NCI-H128 (cell line): ENCODE data around the gene POT1.
A peak's percentile ranks its signal among the peaks of the same experiment; 100 is the strongest.

Source experiments
- DNase-seq: peaks from one replicate; lab custom pipeline; 2025; ENCODE audit not compliant: unreplicated experiment; lab: John Stamatoyannopoulos, UW

Gene POT1

DNA sequence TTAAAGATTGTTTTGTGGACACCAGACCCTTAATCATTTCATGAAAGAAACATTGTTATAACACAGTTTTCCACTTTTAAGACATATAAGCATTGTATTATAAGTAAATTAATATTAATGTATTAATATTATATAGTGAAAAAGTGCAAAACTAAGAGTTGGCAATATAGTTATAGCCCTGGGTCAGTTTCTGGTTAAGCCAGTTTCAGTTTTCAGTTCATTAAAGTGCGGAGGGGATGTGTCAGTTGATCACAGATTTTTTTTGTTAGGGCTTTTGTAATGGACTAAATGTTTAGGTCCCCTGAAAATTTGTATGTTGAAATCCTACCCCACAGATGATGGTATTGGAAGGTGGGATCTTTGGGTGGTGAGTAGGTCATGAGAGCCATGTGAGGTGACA lies 118.3 kb downstream of the POT1 start:
- no peak for DNase-seq

GRCh38 chr7:124810605-124811004 lies 119.0 kb downstream of the POT1 start:
- no peak for DNase-seq

GRCh38 chr7:124808206-124808605 lies 121.4 kb downstream of the POT1 start:
- DNase-seq, result no peak

GRCh38 chr7:124801330-124801895 lies 128.2 kb downstream of the POT1 start:
- no peak for DNase-seq

DNA sequence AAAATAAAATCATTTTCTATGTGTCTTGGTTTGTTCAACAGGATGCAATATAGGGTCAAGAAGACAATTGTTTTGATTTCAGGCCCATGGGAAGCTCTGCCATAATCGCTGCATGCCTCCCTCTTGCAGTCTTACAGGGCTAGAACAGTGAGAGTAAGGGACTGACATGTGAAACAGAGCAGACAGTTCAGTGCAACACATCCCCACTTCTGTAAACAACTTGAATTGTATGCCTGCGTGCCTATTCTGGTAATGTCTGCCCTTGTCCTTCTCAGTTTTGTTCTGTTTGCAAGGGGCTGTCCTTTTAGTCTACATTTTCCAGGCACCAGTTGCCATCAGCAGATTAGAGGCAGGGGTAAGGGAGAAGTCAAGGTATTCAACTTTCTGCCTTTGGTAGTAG lies 129.2 kb downstream of the POT1 start:
- DNase-seq, result no peak

DNA sequence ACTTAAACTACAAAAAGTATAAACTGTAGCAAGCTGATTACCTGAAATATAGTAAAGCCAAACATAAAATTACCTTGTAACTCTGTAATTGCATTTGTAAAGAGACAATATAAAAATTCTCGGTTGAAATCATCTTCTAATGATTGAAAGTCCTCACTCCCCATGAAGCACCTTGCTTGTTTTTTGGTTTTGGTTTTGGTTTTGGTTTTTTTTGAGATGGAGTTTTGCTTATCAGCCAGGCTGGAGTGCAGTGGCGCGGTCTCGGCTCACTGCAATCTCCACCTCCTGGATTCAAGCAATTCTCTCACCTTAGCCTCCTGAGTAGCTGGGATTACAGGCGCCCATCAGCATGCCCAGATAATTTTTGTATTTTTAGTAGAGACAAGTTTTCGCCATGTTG lies 130.2 kb downstream of the POT1 start:
- DNase-seq, result no peak

- no peak for DNase-seq
Measured at GRCh38 chr7:124796771-124797170, 132.9 kb downstream of the POT1 start.

GRCh38 chr7:124792696-124793095 lies 136.9 kb downstream of the POT1 start:
- no peak for DNase-seq

DNA sequence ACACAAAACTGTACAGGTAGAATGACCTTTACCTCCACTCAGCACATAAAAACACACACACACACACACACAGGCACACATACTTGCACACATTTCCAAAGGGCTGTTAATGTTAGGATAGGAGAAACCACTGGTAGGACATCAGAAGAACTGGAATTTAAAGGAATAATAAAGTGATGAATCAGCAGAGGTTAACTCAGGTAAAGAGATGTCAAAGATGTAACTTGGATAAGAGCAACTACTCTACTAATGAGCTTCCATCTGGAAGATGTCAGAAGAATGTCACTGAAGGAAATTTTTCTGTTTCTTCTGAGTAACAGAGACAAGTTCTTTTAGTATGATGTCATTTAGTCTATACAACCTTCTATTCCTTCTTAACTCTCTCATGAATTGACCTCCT lies 137.6 kb downstream of the POT1 start:
- no peak for DNase-seq

DNA sequence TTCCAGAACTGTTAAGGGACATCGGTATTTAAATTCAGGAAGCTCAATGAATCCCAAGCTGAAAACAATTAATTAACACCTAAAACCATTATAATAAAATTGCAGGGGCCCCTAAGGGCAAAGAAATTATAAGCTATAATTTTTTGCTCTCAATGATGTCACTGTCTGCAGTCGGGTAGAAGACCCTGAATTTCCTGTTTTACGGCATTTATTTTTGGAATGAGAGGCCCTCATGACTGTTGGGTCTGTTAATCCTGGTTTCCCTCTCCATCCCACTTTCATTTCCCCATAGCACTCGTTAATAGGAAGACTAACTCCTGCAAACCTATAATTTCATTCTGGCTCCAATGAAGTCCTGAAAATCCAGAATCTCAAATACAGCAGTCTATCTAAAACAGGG lies 138.2 kb downstream of the POT1 start:
- DNase-seq, result no peak

DNA sequence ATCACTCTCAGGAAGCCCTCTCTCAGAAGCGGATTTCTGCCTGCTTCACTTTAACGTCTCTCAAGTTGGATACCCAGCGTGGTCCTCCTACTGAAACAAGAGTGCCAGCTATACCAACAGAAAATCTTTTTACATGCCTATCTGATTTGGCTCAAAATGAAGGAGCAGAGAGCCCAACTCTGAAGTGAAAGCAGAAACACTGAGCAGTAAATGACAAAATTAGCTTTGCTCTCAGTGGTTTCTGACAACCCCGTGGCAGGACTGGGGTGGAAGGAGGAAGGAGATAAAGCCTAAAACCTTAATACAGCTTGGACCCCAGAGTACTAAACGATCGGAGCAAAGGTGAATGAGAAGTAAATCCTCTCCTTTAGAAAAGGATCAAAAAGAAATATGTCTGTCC lies 139.0 kb downstream of the POT1 start:
- no peak for DNase-seq

GRCh38 chr7:124785994-124786393 lies 143.6 kb downstream of the POT1 start:
- no peak for DNase-seq

DNA sequence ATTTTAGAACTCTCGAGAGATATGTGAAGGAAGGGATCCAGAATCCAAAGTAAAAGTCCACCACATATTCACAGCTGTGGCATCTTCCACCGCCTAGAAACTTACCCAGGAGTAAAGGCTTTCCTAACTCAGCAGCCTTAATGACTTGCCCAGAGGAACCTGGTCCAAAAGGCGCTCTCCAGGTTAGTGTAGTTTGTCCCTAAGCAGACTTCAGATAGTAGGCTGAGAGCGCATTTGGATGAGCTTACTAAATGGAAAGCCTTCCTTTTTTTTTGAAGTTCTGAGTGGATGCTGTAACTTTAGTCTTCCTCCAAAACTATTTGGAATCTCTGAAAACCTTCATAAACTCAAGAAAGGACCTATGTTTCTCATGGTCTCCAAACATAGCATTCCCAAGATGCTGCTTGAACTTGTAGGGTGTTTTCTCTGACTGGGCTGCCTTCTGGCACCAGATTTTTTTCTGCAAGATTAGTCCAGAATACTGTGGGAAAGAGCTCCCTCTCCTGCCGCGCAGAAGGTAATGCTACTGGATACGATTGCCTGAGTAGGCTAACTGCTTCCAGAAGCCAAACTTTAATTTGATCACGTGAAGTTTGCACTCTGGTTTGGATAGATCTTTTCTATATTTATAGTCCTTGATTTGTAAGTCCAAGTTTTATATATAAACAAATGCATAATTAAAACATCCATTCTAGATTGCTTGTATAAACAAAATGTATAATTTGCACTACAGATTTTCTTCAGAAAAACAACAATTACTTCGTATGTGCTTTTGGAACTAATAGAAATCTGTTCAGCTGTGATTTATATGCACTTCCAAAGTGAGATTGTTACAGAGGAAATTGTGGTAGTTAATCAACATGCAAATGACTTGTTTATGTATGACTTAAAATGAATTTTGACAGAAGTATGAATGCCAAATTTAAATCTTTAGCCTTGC lies 144.5 kb downstream of the POT1 start:
- DNase-seq, result no peak

- DNase-seq, result no peak
Measured at GRCh38 chr7:124783271-124783670, 146.4 kb downstream of the POT1 start.

- DNase-seq, result no peak
Measured at GRCh38 chr7:124781907-124782734, 147.5 kb downstream of the POT1 start.

DNA sequence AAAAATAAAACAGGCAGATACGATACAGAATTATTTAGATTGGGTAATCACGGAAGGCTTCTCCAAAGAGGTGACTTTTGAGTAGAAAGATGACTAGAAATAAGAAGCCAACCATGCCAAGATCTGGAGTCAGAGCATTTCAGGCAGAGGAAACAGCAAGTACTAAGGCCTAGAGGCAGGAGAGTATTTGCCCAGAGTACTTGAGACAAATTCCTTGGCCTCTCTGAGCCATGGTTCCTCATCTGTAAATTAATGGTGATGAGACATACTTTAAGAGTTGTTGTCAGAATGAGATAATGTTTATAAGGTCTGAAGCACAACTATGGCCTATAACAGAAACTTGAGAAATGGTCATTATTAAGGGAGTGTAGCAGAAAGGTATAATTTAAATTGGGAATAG lies 148.2 kb downstream of the POT1 start:
- DNase-seq, result no peak

GRCh38 chr7:124780608-124781007 lies 149.0 kb downstream of the POT1 start:
- DNase-seq, result no peak

- no peak for DNase-seq
Measured at GRCh38 chr7:124780056-124780455, 149.6 kb downstream of the POT1 start.

- no peak for DNase-seq
Measured at GRCh38 chr7:124779620-124780019, 150.0 kb downstream of the POT1 start.

DNA sequence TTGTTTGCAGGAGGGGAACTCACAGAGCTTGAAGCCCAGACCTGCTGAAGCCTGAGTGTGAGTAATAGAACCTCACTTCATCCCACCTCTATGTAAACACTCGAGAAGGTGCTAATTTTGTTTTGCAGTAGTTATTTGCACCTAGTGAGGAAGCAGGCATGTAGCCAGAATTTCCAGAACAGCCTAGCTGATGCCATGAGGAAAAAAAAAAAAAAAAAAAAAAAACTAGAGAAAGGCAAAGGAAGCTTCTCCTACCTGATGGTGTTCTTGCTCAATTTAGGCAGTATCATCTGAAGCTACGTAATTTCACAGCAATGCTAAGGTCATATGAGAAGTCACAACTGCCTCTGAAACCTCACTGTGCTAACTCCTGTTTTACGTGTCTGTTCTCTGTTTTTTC lies 150.4 kb downstream of the POT1 start:
- peak; percentile 15 for DNase-seq

DNA sequence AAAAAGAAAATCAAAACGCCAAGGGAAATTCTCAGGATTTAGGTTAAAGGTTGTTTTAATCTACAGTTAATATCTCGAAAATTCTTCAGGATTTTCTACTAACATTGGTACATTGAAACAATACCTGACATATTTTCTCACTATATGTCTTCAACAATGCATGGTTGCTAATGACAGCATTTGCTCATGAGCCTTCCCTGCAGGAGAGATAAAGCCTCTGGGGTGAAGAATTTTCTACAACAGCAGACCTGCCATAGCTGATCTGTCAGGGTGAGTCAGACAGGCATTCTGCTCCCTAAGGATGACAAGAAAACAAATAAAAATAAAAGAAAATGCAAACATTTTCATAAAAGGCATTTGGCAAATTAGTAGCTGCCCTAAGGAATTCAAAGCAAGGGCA lies 152.4 kb downstream of the POT1 start:
- no peak for DNase-seq

DNA sequence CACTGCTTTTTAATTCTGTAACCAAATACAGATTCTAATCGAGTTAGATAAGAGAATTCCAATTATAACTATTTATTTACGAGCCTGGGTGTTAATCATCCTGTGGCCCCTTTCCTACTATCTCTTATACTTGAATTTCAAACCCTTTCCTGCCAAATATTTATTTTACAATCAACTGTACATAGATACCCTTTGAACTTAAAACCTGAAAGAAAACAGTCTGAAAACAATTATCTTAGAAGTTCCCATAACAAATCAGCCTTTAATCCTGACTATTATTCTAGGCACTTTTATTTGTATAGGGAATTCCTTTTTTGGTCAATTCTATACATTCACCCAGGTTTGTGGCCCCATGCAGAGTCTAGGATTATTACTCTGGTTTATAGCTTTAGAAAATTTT lies 153.5 kb downstream of the POT1 start:
- no peak for DNase-seq
